Putamen (tissue), 1 donor: ENCODE data around the gene RNF145.

Source experiments
- DNase-seq: peaks from one replicate; pipeline ENCODE4 v3.0.0-alpha.2; 2016; ENCODE audit warnings: low spot score

RNF145 gene

GRCh38 chr5:159112436-159112835 is 96.9 kb downstream of the RNF145 start:
- DNase-seq = no peak
